ENCODE measurements around the gene KRTAP10-12. TPM values are rescaled to one million over a fixed set of nuclear protein-coding genes. Genes with fewer than 3 reads are reported as not detected.
"Not testable (repeated sequence)": the region's sequence is repeated elsewhere in the genome, so short reads cannot be mapped to it uniquely, and the experiment has no call there.

Gene KRTAP10-12
- total RNA-seq, 2 donors from 2014 or later = not detected

DNA sequence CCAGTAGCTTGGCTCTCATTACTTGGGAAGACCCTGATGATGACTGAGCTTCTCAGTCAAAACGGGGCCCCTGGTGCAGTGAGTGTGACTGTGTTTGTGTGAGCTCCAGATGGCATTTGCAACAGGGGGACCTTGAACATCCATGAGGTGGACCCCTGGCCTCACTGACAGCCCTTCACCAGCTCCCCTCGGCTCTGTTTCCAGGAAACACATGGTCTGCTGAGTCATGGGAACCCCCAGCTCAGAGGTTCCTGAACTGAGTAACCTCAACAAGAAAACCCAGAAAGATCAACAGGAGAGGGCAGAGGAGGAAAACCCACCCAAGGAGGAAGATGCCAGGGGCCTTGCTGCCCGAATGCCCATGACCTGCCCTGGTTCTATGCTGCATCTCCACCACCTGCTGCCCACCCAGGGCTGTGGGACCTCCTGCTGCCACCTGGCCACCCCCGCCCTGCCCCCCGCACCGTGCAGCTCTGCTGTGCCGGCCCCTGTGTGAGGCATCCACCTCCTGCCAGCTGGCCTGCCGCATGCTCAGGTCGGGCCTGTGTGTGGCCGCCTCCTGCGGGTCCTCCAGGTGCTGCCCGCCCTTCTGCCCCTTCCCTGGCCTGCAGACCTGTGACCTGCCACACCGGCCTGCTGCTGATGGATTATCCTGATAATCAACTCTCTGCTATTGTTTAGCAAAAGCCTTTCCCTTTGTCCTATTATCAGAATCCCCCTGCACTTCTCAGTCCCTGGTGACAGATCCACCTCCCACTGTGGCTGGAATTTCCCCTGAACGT is 10.8 kb upstream of the KRTAP10-12 start:
- no peaks in the 10 kb centered on the region for H3K36me3 ChIP-seq
- no peaks in the 10 kb centered on the region for H3K9me3 ChIP-seq
- TF ChIP-seq, protein P1, sequence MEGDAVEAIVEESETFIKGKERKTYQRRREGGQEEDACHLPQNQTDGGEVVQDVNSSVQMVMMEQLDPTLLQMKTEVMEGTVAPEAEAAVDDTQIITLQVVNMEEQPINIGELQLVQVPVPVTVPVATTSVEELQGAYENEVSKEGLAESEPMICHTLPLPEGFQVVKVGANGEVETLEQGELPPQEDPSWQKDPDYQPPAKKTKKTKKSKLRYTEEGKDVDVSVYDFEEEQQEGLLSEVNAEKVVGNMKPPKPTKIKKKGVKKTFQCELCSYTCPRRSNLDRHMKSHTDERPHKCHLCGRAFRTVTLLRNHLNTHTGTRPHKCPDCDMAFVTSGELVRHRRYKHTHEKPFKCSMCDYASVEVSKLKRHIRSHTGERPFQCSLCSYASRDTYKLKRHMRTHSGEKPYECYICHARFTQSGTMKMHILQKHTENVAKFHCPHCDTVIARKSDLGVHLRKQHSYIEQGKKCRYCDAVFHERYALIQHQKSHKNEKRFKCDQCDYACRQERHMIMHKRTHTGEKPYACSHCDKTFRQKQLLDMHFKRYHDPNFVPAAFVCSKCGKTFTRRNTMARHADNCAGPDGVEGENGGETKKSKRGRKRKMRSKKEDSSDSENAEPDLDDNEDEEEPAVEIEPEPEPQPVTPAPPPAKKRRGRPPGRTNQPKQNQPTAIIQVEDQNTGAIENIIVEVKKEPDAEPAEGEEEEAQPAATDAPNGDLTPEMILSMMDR (IDR thresholded peaks at IDR 0.05) = no peak
- DNase-seq = no peak
- intact Hi-C loops (cut with DNase I) = no loop called here
- H3K27me3 ChIP-seq = no peaks in the 10 kb centered on the region
- no peaks in the 10 kb centered on the region for H3K4me1 ChIP-seq
- no peak overlapping the region for H3K27ac ChIP-seq
- H3K4me3 ChIP-seq = no peak overlapping the region
- no peak overlapping the region for H3K9ac ChIP-seq (ENCODE audit: low read depth in 2 of 2, low read length in 2 of 2)

DNA sequence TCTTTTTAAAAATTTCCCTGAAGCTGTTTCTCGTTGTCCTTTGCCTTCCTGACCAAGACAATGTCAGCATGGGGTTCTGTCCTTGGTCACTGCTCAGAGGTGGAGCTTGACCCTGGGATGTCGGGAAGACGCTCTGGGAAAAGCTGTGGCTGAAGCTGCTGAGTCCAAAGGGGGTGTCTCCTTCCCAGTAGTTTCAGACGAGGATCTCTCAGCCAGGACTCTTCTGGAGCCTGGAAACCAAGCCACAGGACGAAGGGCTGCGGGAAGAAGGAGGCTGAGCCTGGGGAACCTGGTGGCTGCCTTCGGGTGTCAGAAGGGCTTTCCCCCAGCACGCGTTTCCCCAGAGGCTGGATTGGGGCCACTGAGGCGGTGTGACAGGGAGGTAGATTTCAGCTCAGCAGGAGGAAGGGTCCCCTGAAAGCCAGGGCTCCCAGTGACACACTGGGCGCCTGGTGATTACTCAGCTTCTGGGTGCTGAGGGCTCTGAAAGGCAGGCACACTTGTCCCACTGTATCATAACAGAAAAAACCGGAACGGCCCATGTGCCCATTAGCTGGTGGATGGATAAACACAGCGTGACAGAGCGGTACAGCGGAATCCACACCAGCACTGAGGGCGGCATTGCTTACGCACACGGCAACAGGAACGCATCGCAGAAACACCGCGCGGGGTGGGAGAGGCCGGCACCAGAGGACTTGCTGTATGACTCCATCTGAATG is 10.0 kb upstream of the KRTAP10-12 start:
- no peak for DNase-seq
- H3K27me3 ChIP-seq = no peaks in the 10 kb centered on the region
- intact Hi-C loops (cut with DNase I) = no loop called here
- H3K27ac ChIP-seq = no peak overlapping the region
- no peaks in the 10 kb centered on the region for H3K36me3 ChIP-seq
- no peaks in the 10 kb centered on the region for H3K4me1 ChIP-seq
- TF ChIP-seq, protein P1 (IDR thresholded peaks at IDR 0.05) = no peak
- H3K9me3 ChIP-seq = no peaks in the 10 kb centered on the region
- no peak overlapping the region for H3K4me3 ChIP-seq
- no peak overlapping the region for H3K9ac ChIP-seq (ENCODE audit: low read depth in 2 of 2, low read length in 2 of 2)

DNA sequence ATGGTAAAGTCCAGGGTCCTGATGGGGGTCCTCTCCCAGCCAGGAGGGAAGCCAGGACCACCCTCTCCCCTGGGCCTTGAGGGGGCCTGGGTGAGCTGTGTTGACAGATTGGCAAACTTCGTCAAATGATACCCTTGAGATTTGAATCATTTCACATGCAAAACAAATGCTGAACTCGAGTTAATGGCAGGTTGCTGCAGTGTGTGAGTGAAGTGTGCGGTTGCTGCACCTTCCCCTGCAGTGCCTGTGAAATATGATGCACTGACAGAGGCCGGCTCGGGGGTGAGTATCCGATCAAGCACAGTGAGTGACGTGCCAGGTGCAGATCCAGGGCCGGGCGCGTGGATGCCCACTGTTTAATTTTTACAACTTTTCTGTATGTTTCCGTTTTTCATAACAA is 9.3 kb upstream of the KRTAP10-12 start:
- no peak overlapping the region for H3K9ac ChIP-seq (ENCODE audit: low read depth in 2 of 2, low read length in 2 of 2)
- no peaks in the 10 kb centered on the region for H3K27me3 ChIP-seq
- no peaks in the 10 kb centered on the region for H3K9me3 ChIP-seq
- TF ChIP-seq, protein P1 (IDR thresholded peaks at IDR 0.05) = no peak
- no peak overlapping the region for H3K4me3 ChIP-seq
- no peaks in the 10 kb centered on the region for H3K36me3 ChIP-seq
- intact Hi-C loops (cut with DNase I) = no loop called here
- no peak overlapping the region for H3K27ac ChIP-seq
- no peak for DNase-seq
- no peaks in the 10 kb centered on the region for H3K4me1 ChIP-seq

DNA sequence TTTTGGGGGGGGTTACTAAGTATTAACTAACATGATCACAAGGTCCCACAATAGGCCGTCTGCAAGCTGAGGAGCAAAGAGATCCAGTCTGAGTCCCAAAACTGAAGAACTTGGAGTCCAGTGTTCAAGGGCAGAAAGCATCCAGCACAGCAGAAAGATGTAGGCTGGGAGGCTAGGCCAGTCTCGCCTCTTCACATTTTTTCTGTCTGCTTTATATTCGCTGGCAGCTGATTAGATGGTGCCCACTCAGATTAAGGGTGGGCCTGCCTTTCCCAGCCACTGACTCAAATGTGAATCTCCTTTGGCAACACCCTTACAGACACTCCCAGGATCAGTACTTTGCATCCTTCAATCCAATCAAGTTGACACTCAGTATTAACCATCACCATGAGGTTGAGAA is 7.2 kb upstream of the KRTAP10-12 start:
- H3K27me3 ChIP-seq; H3K9me3 ChIP-seq; H3K4me1 ChIP-seq; H3K9ac ChIP-seq (ENCODE audit: low read depth in 2 of 2, low read length in 2 of 2); H3K27ac ChIP-seq; H3K36me3 ChIP-seq; intact Hi-C loops (cut with DNase I); H3K4me3 ChIP-seq; DNase-seq: not testable (repeated sequence)

DNA sequence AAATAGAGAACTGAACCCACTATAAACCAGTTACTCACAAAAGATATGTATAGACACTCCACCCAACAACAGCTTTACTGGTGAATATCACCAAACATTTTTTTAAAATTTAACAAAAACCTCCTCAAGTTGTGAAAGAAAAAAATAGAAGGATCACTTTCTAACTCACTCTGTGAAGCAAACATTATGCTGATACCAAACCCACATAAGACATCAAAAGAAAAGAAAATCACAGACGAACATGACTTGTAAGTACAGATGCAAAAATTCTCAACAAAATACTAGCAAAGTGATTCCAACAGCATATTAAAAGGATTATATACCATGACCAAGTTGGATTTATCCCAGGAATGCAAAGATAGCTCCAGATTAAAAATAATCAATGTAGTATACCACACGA is 5.3 kb upstream of the KRTAP10-12 start:
- DNase-seq = no peak
- no peak overlapping the region for H3K9ac ChIP-seq (ENCODE audit: low read depth in 2 of 2, low read length in 2 of 2)
- TF ChIP-seq, protein P1 (IDR thresholded peaks at IDR 0.05) = no peak
- H3K27ac ChIP-seq = no peak overlapping the region
- no peaks in the 10 kb centered on the region for H3K36me3 ChIP-seq
- no peaks in the 10 kb centered on the region for H3K9me3 ChIP-seq
- no peak overlapping the region for H3K4me3 ChIP-seq
- H3K4me1 ChIP-seq = no peaks in the 10 kb centered on the region
- H3K27me3 ChIP-seq = no peaks in the 10 kb centered on the region
- intact Hi-C loops (cut with DNase I) = no loop called here
